Endothelial cell of umbilical vein (primary cell): Measurements from ENCODE around the gene WRAP53.

ENCODE experiments used
- EZH2 ChIP-seq: IDR thresholded peaks from 2 replicates; pipeline ENCODE4 v1.6.1; 2012; ENCODE audit warnings: borderline replicate concordance, low read depth, mild to moderate bottlenecking, moderate library complexity, low read length, inconsistent platforms; ENCODE audit not compliant: severe bottlenecking
- JUN ChIP-seq: IDR thresholded peaks from 2 replicates; pipeline ENCODE4 v1.6.1; 2011; ENCODE audit warnings: borderline replicate concordance, low read depth; ENCODE audit not compliant: insufficient read length, insufficient read depth
- POLR2AphosphoS5 ChIP-seq: IDR thresholded peaks from 2 replicates; pipeline ENCODE4 v1.6.1; 2012; ENCODE audit warnings: low read depth, mild to moderate bottlenecking, control low read depth, low read length, moderate library complexity; ENCODE audit not compliant: insufficient read depth
- TF ChIP-seq, protein P1 (sequence below), 2 donors: IDR thresholded peaks; 1 replicate in 1 of 2; 2 replicates in 1 of 2; pipeline ENCODE4 v1.5.1; 2011; ENCODE audit warnings: low read length in 2 of 2, mild to moderate bottlenecking in 2 of 2, moderate library complexity in 2 of 2, control low read depth in 1 of 2, inconsistent platforms in 1 of 2, low read depth in 1 of 2; ENCODE audit not compliant: insufficient read depth in 1 of 2; ENCODE audit errors: extremely low read depth in 1 of 2

DNA sequence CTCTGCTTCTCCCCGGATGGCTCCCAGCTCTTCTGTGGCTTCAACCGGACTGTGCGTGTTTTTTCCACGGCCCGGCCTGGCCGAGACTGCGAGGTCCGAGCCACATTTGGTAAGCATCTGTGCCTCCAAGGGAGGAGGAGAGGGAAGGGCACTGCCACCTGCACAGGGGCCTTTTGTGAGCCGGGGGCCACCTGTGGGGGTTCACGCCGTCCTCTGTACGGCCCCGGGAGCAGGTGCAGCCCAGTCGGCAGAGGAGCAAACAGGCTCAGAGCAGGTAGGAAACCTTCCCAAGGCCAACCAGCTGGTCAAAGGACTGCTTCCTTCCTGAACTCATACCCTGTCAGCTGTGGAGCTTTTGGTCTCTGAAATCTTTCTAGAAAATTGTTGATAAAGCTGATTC, 13.4 kb downstream of the WRAP53 start:
- no peak for TF ChIP-seq POLR2AphosphoS5
- TF ChIP-seq, protein P1, sequence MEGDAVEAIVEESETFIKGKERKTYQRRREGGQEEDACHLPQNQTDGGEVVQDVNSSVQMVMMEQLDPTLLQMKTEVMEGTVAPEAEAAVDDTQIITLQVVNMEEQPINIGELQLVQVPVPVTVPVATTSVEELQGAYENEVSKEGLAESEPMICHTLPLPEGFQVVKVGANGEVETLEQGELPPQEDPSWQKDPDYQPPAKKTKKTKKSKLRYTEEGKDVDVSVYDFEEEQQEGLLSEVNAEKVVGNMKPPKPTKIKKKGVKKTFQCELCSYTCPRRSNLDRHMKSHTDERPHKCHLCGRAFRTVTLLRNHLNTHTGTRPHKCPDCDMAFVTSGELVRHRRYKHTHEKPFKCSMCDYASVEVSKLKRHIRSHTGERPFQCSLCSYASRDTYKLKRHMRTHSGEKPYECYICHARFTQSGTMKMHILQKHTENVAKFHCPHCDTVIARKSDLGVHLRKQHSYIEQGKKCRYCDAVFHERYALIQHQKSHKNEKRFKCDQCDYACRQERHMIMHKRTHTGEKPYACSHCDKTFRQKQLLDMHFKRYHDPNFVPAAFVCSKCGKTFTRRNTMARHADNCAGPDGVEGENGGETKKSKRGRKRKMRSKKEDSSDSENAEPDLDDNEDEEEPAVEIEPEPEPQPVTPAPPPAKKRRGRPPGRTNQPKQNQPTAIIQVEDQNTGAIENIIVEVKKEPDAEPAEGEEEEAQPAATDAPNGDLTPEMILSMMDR (IDR thresholded peaks at IDR 0.05; ENCODE audit: extremely low read depth in 1 of 2, insufficient read depth in 1 of 2, low read depth in 1 of 2, low read length in 2 of 2) = no peak
- no peak for TF ChIP-seq EZH2
- no peak for TF ChIP-seq JUN
